HCT116 (cell line): ENCODE measurements around the gene ADGRV1. TPM values are rescaled to one million over a fixed set of nuclear protein-coding genes. Genes with fewer than 3 reads are reported as not detected.
"Not testable (repeated sequence)": the region's sequence is repeated elsewhere in the genome, so short reads cannot be mapped to it uniquely, and the experiment has no call there.

ENCODE experiments used
- ATAC-seq: fragments of 200-7000 bp; cut with Tn5 transposase; 2 replicates; pipeline ENCODE4 v1.9.1; 2020; ENCODE audit warnings: mild to moderate bottlenecking, moderate library complexity
- BruUV-seq: library from RNA; stranded (reverse); fragments of 400-500 nt; replicated peaks from 2 replicates; lab custom pipeline; 2021; lab: Mats Ljungman, UMichigan
- CTCF ChIA-PET: fragments of 300-600 bp; sonication (Branson Sonifier 250); formaldehyde crosslinking; loops from one replicate; lab custom pipeline; 2021; ENCODE audit warnings: antibody characterized with exemption; lab: Charles Lee
- POLR2A ChIA-PET: fragments of 300-600, 350-600 bp; sonication (Branson Sonifier 250); formaldehyde crosslinking; loops from one replicate; lab custom pipeline; 2021; ENCODE audit warnings: antibody characterized with exemption; lab: Charles Lee
- RAD21 ChIA-PET, 2 experiments: fragments of 300-600 bp; sonication (Branson Sonifier 250); formaldehyde crosslinking; loops; one replicate each; lab custom pipeline; 2023; ENCODE audit warnings: low total read pairs in 2 of 2; ENCODE audit not compliant: uncharacterized antibody in 2 of 2, unreplicated experiment in 2 of 2, low non-redundant PET in 1 of 2; lab: Charles Lee
- DNase-seq: peaks from one replicate; pipeline ENCODE4 v3.0.0-alpha.2; 2010; ENCODE audit warnings: low read depth, low spot score
- H2AFZ ChIP-seq: fragments of 200-600 bp; shearing (Covaris generic), sonication (generic); 2 replicates; pipeline ENCODE4 v1.6.1; 2017; ENCODE audit warnings: low read depth, mixed run types, mixed read lengths, antibody characterized with exemption, low read length; ENCODE audit not compliant: poor library complexity, severe bottlenecking
- H3K27ac ChIP-seq: 2 replicates; pipeline ENCODE4 v1.5.1; 2012; ENCODE audit warnings: low read depth, low read length
- H3K27me3 ChIP-seq: fragments of 200-600 bp; sonication (generic); 2 replicates; pipeline ENCODE4 v1.6.1; 2016; ENCODE audit warnings: mixed run types, low read length, mixed read lengths; ENCODE audit not compliant: insufficient read depth
- H3K36me3 ChIP-seq, 2 experiments: fragments of 200-500 bp in 1 of 2; fragments of 200-600 bp in 1 of 2; sonication (Bioruptor generic) in 1 of 2; sonication (generic) in 1 of 2; 2 replicates each; pipeline versions ENCODE4 v1.5.1 to v1.6.1; 2014 to 2016; ENCODE audit warnings: low read length in 2 of 2, inconsistent platforms in 1 of 2, mixed read lengths in 1 of 2, mixed run types in 1 of 2; ENCODE audit not compliant: insufficient read depth in 2 of 2, control insufficient read depth in 1 of 2
- H3K4me1 ChIP-seq, 2 experiments: fragments of 200-600 bp in 1 of 2; sonication (generic) in 1 of 2; 2 replicates each; pipeline versions ENCODE4 v1.5.1 to v1.6.1; 2012 to 2017; ENCODE audit warnings: low read length in 2 of 2, inconsistent platforms in 1 of 2, mild to moderate bottlenecking in 1 of 2, mixed read lengths in 1 of 2, mixed run types in 1 of 2, moderate library complexity in 1 of 2; ENCODE audit not compliant: insufficient read depth in 2 of 2, control insufficient read depth in 1 of 2
- H3K4me2 ChIP-seq: fragments of 200-600 bp; sonication (generic); 2 replicates; pipeline ENCODE4 v1.6.1; 2017; ENCODE audit warnings: mixed run types, low read length, mixed read lengths
- H3K4me3 ChIP-seq, 2 experiments: fragments of 200-600 bp in 1 of 2; sonication (generic) in 1 of 2; replicated peaks in 1 of 2; 2 replicates each; pipeline ENCODE4 v1.5.1; 2011 to 2016; ENCODE audit warnings: low read length in 2 of 2, control low read depth in 1 of 2, low read depth in 1 of 2, mild to moderate bottlenecking in 1 of 2, mixed read lengths in 1 of 2, mixed run types in 1 of 2
- H3K79me2 ChIP-seq: fragments of 200-600 bp; sonication (generic); 2 replicates; pipeline ENCODE4 v1.6.1; 2017; ENCODE audit warnings: mild to moderate bottlenecking, mixed run types, low read length, moderate library complexity, mixed read lengths; ENCODE audit not compliant: insufficient read depth
- H3K9ac ChIP-seq: fragments of 200-600 bp; sonication (generic); 2 replicates; pipeline ENCODE4 v1.6.1; 2016; ENCODE audit warnings: low read length, mixed read lengths
- H3K9me2 ChIP-seq: fragments of 200-600 bp; sonication (generic), shearing (Covaris generic); 2 replicates; pipeline ENCODE4 v1.6.1; 2017; ENCODE audit warnings: mixed run types, mild to moderate bottlenecking, moderate library complexity; ENCODE audit not compliant: insufficient read depth
- H3K9me3 ChIP-seq, 2 experiments: fragments of 200-500 bp in 1 of 2; fragments of 200-600 bp in 1 of 2; sonication (Bioruptor generic) in 1 of 2; sonication (generic) in 1 of 2; 2 replicates each; pipeline ENCODE4 v1.6.1; 2014 to 2017; ENCODE audit warnings: low read length in 2 of 2, mixed read lengths in 2 of 2, inconsistent platforms in 1 of 2, low read depth in 1 of 2, mild to moderate bottlenecking in 1 of 2, mixed run types in 1 of 2, moderate library complexity in 1 of 2; ENCODE audit not compliant: control insufficient read depth in 1 of 2, insufficient read depth in 1 of 2
- H4K20me1 ChIP-seq: fragments of 200-600 bp; sonication (generic), shearing (Covaris generic); 2 replicates; pipeline ENCODE4 v1.6.1; 2017; ENCODE audit warnings: mixed run types, mild to moderate bottlenecking, moderate library complexity; ENCODE audit not compliant: insufficient read depth
- FOSL1 ChIP-seq: IDR thresholded peaks from 2 replicates; pipeline ENCODE4 v1.6.1; 2012; ENCODE audit warnings: low read depth
- POLR2A ChIP-seq: IDR thresholded peaks from 2 replicates; pipeline ENCODE4 v1.7.0; 2011; ENCODE audit warnings: borderline replicate concordance; ENCODE audit not compliant: insufficient read depth, insufficient read length; ENCODE audit errors: extremely low read depth
- POLR2AphosphoS5 ChIP-seq: IDR thresholded peaks from 2 replicates; pipeline ENCODE4 v1.6.1; 2011; ENCODE audit warnings: mild to moderate bottlenecking, low read depth, low read length, moderate library complexity
- RAD21 ChIP-seq: IDR thresholded peaks from 2 replicates; pipeline ENCODE4 v1.6.1; 2012; ENCODE audit warnings: low read depth, mild to moderate bottlenecking
- REST ChIP-seq: IDR thresholded peaks from 2 replicates; pipeline ENCODE4 v1.6.1; 2012; ENCODE audit warnings: low read depth
- YY1 ChIP-seq: IDR thresholded peaks from 2 replicates; pipeline ENCODE4 v1.6.1; 2011; ENCODE audit warnings: low read length, low read depth, moderate library complexity, mild to moderate bottlenecking; ENCODE audit not compliant: insufficient replicate concordance; ENCODE audit errors: extremely low read depth
- intact Hi-C: fragments of 100-400 bp; cut with micrococcal nuclease; formaldehyde crosslinking; loops from 2 replicates; pipeline ENCODE4 v1.10.0; 2022
- total RNA-seq: library from RNA; stranded (reverse); gene quantifications from one replicate; pipeline ENCODE4 v1.2.1, GENCODE V29; 2021; ENCODE audit not compliant: unreplicated experiment

The ADGRV1 gene
- total RNA-seq, 1 experiment from 2014 or later = 6.0 TPM

GRCh38 chr5:90590170-90590569 lies 31.6 kb downstream of the ADGRV1 start:
- H3K36me3 ChIP-seq = no peaks in the 10 kb centered on the region
- no peak overlapping the region for H3K4me2 ChIP-seq
- BruUV-seq = no TSS peak
- ATAC-seq = no peak
- H3K4me1 ChIP-seq = no peaks in the 10 kb centered on the region
- H4K20me1 ChIP-seq = no peaks in the 10 kb centered on the region
- ChIA-PET POLR2A (no interaction called here), CTCF (no interaction called here), RAD21 (no interaction called here)
- H3K4me3 ChIP-seq = no peak overlapping the region
- no peaks in the 10 kb centered on the region for H3K9me3 ChIP-seq
- no peaks in the 10 kb centered on the region for H3K9me2 ChIP-seq
- no peak for TF ChIP-seq FOSL1
- TF ChIP-seq RAD21 = no peak
- TF ChIP-seq REST = no peak
- no peak for TF ChIP-seq YY1
- no peak for TF ChIP-seq POLR2AphosphoS5
- no peak for TF ChIP-seq POLR2A
- intact Hi-C loops = no loop called here
- no peaks in the 10 kb centered on the region for H3K79me2 ChIP-seq
- H3K27me3 ChIP-seq = no peaks in the 10 kb centered on the region
- no peak overlapping the region for H3K27ac ChIP-seq
- no peak overlapping the region for H2AFZ ChIP-seq
- DNase-seq = no peak
- no peak overlapping the region for H3K9ac ChIP-seq

- CTCF ChIA-PET, ATAC-seq, H3K36me3 ChIP-seq, H3K9me2 ChIP-seq, H3K79me2 ChIP-seq, DNase-seq, H3K27ac ChIP-seq, POLR2A ChIA-PET, intact Hi-C loops, H2AFZ ChIP-seq, BruUV-seq, H3K4me1 ChIP-seq, H3K4me3 ChIP-seq, H3K9me3 ChIP-seq, H3K27me3 ChIP-seq, H3K4me2 ChIP-seq, RAD21 ChIA-PET, H4K20me1 ChIP-seq, H3K9ac ChIP-seq: not testable (repeated sequence)
Measured at GRCh38 chr5:90593083-90593482, 34.5 kb downstream of the ADGRV1 start.

- H3K9me3 ChIP-seq, H4K20me1 ChIP-seq, intact Hi-C loops, DNase-seq, H3K36me3 ChIP-seq, H3K4me2 ChIP-seq, H3K4me1 ChIP-seq, H3K9me2 ChIP-seq, ATAC-seq, H2AFZ ChIP-seq, H3K4me3 ChIP-seq, H3K9ac ChIP-seq, RAD21 ChIA-PET, CTCF ChIA-PET, H3K79me2 ChIP-seq, BruUV-seq, H3K27ac ChIP-seq, H3K27me3 ChIP-seq, POLR2A ChIA-PET: not testable (repeated sequence)
Measured at GRCh38 chr5:90595766-90596165, 37.2 kb downstream of the ADGRV1 start.
